Stimulated activated naive CD8-positive, alpha-beta T cell treated with anti-CD3 and anti-CD28 coated beads, Interleukin-15, amount 100 ng/mL, for 72 hours (primary cell): ENCODE data around the gene FILIP1L.

Source experiments
- ATAC-seq: fragments of 150-1000 bp; cut with Tn5 transposase; 2 replicates; pipeline ENCODE4 v1.10.0; 2021; ENCODE audit warnings: mild to moderate bottlenecking, moderate library complexity
- DNase-seq, 2 donors: peaks; one replicate each; pipeline ENCODE4 v3.0.0; 2021 to 2022
- H3K27ac Mint-ChIP-seq, 2 donors: one replicate each; pipeline ENCODE4 v1.8.0; 2022; ENCODE audit warnings: mild to moderate bottlenecking in 2 of 2, mixed read lengths in 2 of 2, moderate library complexity in 2 of 2
- H3K27me3 Mint-ChIP-seq: one replicate; pipeline ENCODE4 v1.8.0; 2022; ENCODE audit warnings: mixed read lengths
- H3K4me1 Mint-ChIP-seq: one replicate; pipeline ENCODE4 v1.8.0; 2022; ENCODE audit warnings: mild to moderate bottlenecking, mixed read lengths
- H3K4me3 Mint-ChIP-seq, 2 donors: one replicate each; pipeline ENCODE4 v1.8.0; 2022; ENCODE audit warnings: mild to moderate bottlenecking in 2 of 2, mixed read lengths in 2 of 2, moderate library complexity in 1 of 2
- H3K9me3 Mint-ChIP-seq, 2 donors: one replicate each; pipeline ENCODE4 v1.8.0; 2022; ENCODE audit warnings: mixed read lengths in 2 of 2

FILIP1L gene

GRCh38 chr3:100140976-100141375 is 26.7 kb upstream of the FILIP1L start:
- H3K4me3 Mint-ChIP-seq = no peak overlapping the region
- H3K27me3 Mint-ChIP-seq = no peaks in the 10 kb centered on the region
- H3K27ac Mint-ChIP-seq = no peak overlapping the region
- H3K9me3 Mint-ChIP-seq = peaks cover 24% of the 10 kb centered on the region in 2 donors
- no peak for ATAC-seq
- no peak for DNase-seq
- peaks cover 19% of the 10 kb centered on the region for H3K4me1 Mint-ChIP-seq

GRCh38 chr3:100136921-100137320 is 22.6 kb upstream of the FILIP1L start:
- no peaks in the 10 kb centered on the region for H3K27me3 Mint-ChIP-seq
- peaks cover 3 to 5% of the 10 kb centered on the region in 2 donors for H3K9me3 Mint-ChIP-seq
- H3K4me3 Mint-ChIP-seq = no peak overlapping the region
- DNase-seq (no peak), ATAC-seq (no peak)
- peaks cover 7% of the 10 kb centered on the region for H3K4me1 Mint-ChIP-seq
- H3K27ac Mint-ChIP-seq = peak overlapping the region; percentile 50 to 72

- no peaks in the 10 kb centered on the region for H3K9me3 Mint-ChIP-seq
- no peak overlapping the region for H3K27ac Mint-ChIP-seq
- H3K27me3 Mint-ChIP-seq = no peaks in the 10 kb centered on the region
- ATAC-seq = no peak
- H3K4me1 Mint-ChIP-seq = peaks cover 7% of the 10 kb centered on the region
- no peak for DNase-seq
- no peak overlapping the region for H3K4me3 Mint-ChIP-seq
Observed at GRCh38 chr3:100131241-100131640, 16.9 kb upstream of the FILIP1L start.

- H3K27ac Mint-ChIP-seq = no peak overlapping the region
- no peak for ATAC-seq
- peaks cover 14% of the 10 kb centered on the region for H3K4me1 Mint-ChIP-seq
Observed at GRCh38 chr3:100129941-100130340, 15.6 kb upstream of the FILIP1L start.

GRCh38 chr3:100128565-100128964 is 14.3 kb upstream of the FILIP1L start:
- no peaks in the 10 kb centered on the region for H3K27me3 Mint-ChIP-seq
- H3K27ac Mint-ChIP-seq = no peak overlapping the region
- H3K4me1 Mint-ChIP-seq = peaks cover 27% of the 10 kb centered on the region
- no peak for ATAC-seq
- no peak overlapping the region for H3K4me3 Mint-ChIP-seq
- no peaks in the 10 kb centered on the region for H3K9me3 Mint-ChIP-seq
- no peak for DNase-seq

More at GRCh38 chr3:100129941-100130340, 15.6 kb upstream of the FILIP1L start:
- H3K9me3 Mint-ChIP-seq = no peaks in the 10 kb centered on the region
- no peak for DNase-seq
- H3K27me3 Mint-ChIP-seq = no peaks in the 10 kb centered on the region
- no peak overlapping the region for H3K4me3 Mint-ChIP-seq

GRCh38 chr3:100127792-100128191 is 13.5 kb upstream of the FILIP1L start:
- Mint-ChIP-seq H3K27me3 (no peaks in the 10 kb centered on the region), H3K9me3 (no peaks in the 10 kb centered on the region), H3K4me3 (no peak overlapping the region), H3K4me1 (peaks cover 27% of the 10 kb centered on the region), H3K27ac (no peak overlapping the region)
- DNase-seq (no peak), ATAC-seq (no peak)

GRCh38 chr3:100125161-100125938 is 11.0 kb upstream of the FILIP1L start:
- Mint-ChIP-seq H3K27ac (no peak overlapping the region), H3K4me3 (no peak overlapping the region), H3K27me3 (no peaks in the 10 kb centered on the region), H3K4me1 (peaks cover 27% of the 10 kb centered on the region), H3K9me3 (peaks cover 0 to 2% of the 10 kb centered on the region in 2 donors)
- ATAC-seq (no peak), DNase-seq (no peak)

- no peak overlapping the region for H3K27ac Mint-ChIP-seq
- DNase-seq = no peak
- H3K4me1 Mint-ChIP-seq = peaks cover 22% of the 10 kb centered on the region
- H3K4me3 Mint-ChIP-seq = no peak overlapping the region
- no peaks in the 10 kb centered on the region for H3K27me3 Mint-ChIP-seq
- peak; percentile 80 for ATAC-seq
- peaks cover 0 to 6% of the 10 kb centered on the region in 2 donors for H3K9me3 Mint-ChIP-seq
Observed at GRCh38 chr3:100124201-100124761, 10.0 kb upstream of the FILIP1L start.

- Mint-ChIP-seq H3K9me3 (peaks cover 0 to 6% of the 10 kb centered on the region in 2 donors), H3K4me1 (peaks cover 25% of the 10 kb centered on the region), H3K4me3 (no peak overlapping the region), H3K27ac (no peak overlapping the region), H3K27me3 (no peaks in the 10 kb centered on the region)
- ATAC-seq = no peak
- no peak for DNase-seq
Observed at GRCh38 chr3:100123112-100123511, 8.8 kb upstream of the FILIP1L start.

- Mint-ChIP-seq H3K27ac (no peak overlapping the region), H3K27me3 (no peaks in the 10 kb centered on the region), H3K4me1 (peaks cover 25% of the 10 kb centered on the region), H3K4me3 (no peak overlapping the region), H3K9me3 (peaks cover 0 to 6% of the 10 kb centered on the region in 2 donors)
- DNase-seq = no peak
- no peak for ATAC-seq
Observed at GRCh38 chr3:100122321-100122720, 8.0 kb upstream of the FILIP1L start.

- H3K9me3 Mint-ChIP-seq = peaks cover 0 to 6% of the 10 kb centered on the region in 2 donors
- H3K27ac Mint-ChIP-seq = no peak overlapping the region
- no peaks in the 10 kb centered on the region for H3K27me3 Mint-ChIP-seq
- H3K4me1 Mint-ChIP-seq = peaks cover 25% of the 10 kb centered on the region
- H3K4me3 Mint-ChIP-seq = no peak overlapping the region
- no peak for DNase-seq
- ATAC-seq = no peak
Observed at GRCh38 chr3:100120693-100121092, 6.4 kb upstream of the FILIP1L start.

GRCh38 chr3:100120012-100120411 is 5.7 kb upstream of the FILIP1L start:
- Mint-ChIP-seq H3K4me3 (no peak overlapping the region), H3K9me3 (peaks cover 0 to 6% of the 10 kb centered on the region in 2 donors), H3K4me1 (peaks cover 19% of the 10 kb centered on the region), H3K27me3 (no peaks in the 10 kb centered on the region), H3K27ac (no peak overlapping the region)
- ATAC-seq (no peak), DNase-seq (no peak)

- DNase-seq = no peak
- no peak overlapping the region for H3K27ac Mint-ChIP-seq
- H3K9me3 Mint-ChIP-seq = peaks cover 0 to 6% of the 10 kb centered on the region in 2 donors
- peaks cover 5% of the 10 kb centered on the region for H3K4me1 Mint-ChIP-seq
- H3K4me3 Mint-ChIP-seq = no peak overlapping the region
- no peaks in the 10 kb centered on the region for H3K27me3 Mint-ChIP-seq
- ATAC-seq = no peak
Observed at GRCh38 chr3:100117093-100117492, 2.8 kb upstream of the FILIP1L start.

- Mint-ChIP-seq H3K27me3 (no peaks in the 10 kb centered on the region), H3K27ac (no peak overlapping the region), H3K9me3 (no peaks in the 10 kb centered on the region), H3K4me3 (no peak overlapping the region), H3K4me1 (peaks cover 13% of the 10 kb centered on the region)
- DNase-seq (no peak), ATAC-seq (no peak)
Observed at GRCh38 chr3:100113723-100114412, 433 bp downstream of the FILIP1L start.

GRCh38 chr3:100111728-100112127 is 2.6 kb downstream of the FILIP1L start:
- DNase-seq (no peak), ATAC-seq (no peak)
- Mint-ChIP-seq H3K4me3 (no peak overlapping the region), H3K4me1 (peaks cover 22% of the 10 kb centered on the region), H3K9me3 (no peaks in the 10 kb centered on the region), H3K27ac (no peak overlapping the region), H3K27me3 (no peaks in the 10 kb centered on the region)

GRCh38 chr3:100110162-100110561 is 4.1 kb downstream of the FILIP1L start:
- DNase-seq = no peak
- H3K9me3 Mint-ChIP-seq = no peaks in the 10 kb centered on the region
- H3K4me3 Mint-ChIP-seq = no peak overlapping the region
- no peak overlapping the region for H3K27ac Mint-ChIP-seq
- no peaks in the 10 kb centered on the region for H3K27me3 Mint-ChIP-seq
- peaks cover 37% of the 10 kb centered on the region for H3K4me1 Mint-ChIP-seq
- no peak for ATAC-seq
